Stimulated activated CD4-positive, alpha-beta T cell treated with anti-CD3 and anti-CD28 coated beads, Interleukin-2, amount 100 ng/mL, for 24 hours (primary cell): Measurements from ENCODE around the gene FAM124B.
"Not testable (repeated sequence)": the region's sequence is repeated elsewhere in the genome, so short reads cannot be mapped to it uniquely, and the experiment has no call there.

Experiments
- DNase-seq, 2 donors: peaks; one replicate each; pipeline ENCODE4 v3.0.0-alpha.2; 2020

FAM124B gene

DNA sequence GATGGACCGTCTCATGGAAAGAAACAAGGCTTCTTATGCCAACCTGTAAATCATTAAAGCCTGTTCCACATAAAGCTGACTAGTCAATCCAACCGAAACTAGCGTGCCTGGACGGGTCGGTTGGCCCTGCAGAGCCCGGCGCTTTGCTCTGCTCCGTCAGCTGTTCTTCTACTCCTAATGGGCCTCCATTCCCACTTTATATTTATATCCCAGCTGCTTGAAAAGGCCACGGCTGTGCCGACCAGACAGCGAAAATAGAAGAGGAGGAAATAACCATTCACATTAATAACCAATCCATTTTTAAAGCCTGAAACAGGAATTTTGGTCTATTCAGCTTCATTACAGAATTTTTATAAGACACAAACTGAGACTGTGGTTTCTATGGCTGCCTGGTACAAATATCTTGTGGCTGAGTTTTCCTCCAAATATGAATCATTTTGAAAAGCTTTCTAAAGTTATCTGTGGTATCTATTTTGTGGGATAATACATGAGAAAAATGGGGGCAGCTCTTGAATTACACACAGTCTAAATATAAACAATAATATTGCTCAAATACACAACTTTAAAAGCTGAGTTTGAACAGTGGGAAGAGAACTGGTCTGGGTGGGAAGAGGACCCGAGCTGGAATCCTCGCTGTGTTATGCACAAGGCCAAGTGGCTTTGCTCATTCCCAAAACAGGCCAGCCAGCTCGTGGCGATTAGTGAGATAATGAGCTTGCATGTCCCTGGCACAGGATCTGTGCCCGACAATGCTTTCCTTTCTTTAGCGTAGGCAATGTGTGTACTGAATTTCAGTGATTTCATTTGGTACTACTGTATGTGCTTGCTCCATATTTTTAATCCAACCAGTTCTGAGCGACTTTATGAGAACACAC lies 10.5 kb upstream of the FAM124B start:
- no peak for DNase-seq

DNA sequence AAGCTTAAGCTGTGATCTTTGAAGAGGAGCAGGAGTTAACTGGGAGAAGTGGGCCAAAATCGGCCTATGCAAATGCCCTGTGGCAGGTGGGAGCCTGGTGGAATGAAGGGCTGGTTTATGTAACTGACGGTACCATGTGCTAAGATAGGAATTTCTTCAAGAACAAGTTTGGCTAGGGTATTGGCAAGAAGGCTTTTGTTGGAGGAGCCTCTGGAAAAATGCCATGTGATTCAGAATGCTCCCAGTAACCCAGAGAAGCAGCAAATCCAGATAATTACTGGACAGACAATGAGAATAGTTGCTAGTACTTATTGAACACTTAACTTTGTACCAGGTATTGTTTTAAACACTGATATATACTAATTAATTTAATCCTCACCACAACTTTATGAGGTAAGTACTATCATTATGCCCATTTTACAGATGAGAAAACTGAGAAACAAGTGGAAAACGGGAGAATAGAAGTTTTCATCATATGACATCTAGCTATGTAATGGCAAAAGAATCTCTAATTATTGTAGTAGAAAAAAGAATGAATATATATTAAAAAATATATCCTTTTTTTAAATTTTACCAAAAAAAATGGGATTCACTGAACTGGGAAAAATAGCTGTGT lies 9.1 kb upstream of the FAM124B start:
- DNase-seq = no peak

DNA sequence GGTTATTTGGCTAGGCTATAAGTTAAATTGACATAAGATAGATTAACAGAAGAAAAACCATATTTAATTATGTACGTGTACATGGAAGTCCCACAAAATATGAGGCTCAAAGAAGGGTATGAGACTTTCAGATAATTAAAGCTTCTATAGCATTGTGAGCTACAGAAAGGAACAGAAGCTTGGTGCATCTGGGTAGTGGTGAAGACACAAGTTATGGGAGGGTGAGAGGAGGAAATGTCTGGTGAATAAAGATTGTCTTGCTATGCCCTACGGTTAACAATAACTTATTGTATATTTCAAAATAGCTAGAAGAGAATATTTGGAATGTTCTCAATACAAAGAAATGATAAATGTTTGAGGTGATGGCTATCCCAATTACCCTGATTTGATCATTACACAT lies 6.8 kb upstream of the FAM124B start:
- no peak for DNase-seq

GRCh38 chr2:224407241-224407701 lies 5.4 kb upstream of the FAM124B start:
- DNase-seq = no peak

DNA sequence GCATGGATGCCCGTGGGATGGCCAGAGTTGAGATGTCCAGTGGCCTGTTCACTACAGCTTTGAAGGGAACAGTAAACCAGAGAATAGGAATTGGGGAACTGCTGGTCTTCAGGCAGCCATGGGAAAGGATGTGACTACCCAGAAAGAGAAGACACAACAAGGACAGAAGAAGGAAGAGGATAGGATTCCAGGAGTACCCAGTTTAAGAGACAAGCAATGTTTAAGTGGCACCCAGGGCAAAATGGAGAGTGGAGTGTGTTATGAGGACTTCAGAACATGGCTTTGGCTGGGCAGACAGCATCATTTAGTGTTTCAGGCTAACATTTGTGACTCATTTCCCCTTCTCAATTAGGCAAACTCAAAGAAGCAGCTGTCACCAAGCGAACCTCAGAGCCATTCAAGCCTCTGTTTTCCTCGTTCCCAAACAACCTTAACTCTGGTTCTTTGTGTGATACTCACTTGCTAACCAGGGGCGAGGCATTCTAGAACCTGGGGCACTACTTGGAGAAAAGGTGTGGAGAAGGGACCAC lies 4.0 kb upstream of the FAM124B start:
- DNase-seq = no peak

- no peak for DNase-seq
These were observed 3.5 kb upstream of the FAM124B start for GRCh38 chr2:224405412-224405811.

GRCh38 chr2:224404796-224405195 lies 2.9 kb upstream of the FAM124B start:
- no peak for DNase-seq

DNA sequence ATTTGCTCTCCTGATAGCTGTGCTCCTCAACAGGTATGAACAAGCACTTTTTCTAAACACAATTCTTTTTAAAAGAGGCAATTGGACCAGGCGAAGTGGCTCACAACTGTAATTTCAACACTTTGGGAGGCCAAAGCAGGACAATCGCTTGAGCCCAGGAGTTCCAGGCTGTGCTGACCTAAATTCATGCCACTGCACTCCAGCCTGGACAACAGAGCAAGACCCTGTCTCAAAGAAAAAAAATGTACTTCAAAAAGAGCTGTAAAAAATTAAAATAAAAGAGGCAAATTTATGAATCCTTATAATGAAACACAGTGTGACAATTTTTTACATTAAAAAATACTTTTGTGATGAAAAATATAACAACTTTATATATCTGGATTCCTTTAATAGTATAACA lies 1.8 kb upstream of the FAM124B start:
- no peak for DNase-seq

- DNase-seq = peak in 1 of 2 donors; percentile 3
These were observed 848 bp downstream of the FAM124B start for GRCh38 chr2:224400886-224401632.

DNA sequence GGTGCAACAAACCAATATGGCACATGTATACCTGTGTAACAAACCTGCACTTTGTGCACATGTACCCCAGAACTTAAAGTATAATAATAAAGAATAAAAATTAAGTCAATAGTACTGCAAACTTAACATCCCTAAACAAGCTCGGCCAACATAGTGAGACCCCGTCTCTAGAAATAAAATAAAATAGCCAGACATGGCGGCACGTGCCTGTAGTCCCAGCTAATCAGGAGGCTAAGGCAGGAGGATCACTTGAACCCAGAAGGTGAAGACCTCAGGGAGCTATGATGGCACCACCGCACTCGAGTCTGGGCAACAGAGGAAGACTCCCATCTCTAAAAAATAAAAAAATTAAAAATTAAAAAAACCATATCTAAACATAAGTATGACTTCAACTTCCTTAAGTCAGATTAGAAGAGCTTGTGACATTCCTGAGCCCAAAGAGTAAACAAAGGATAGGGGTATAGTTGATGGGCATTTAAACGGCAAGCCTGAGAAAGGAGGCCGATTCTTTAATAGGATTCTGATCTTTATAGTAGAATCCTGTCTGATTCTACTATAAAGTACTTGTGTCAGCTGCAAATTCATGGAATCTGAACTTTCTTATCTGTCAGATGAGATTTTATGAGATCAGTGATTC lies 1.6 kb downstream of the FAM124B start:
- no peak for DNase-seq

- no peak for DNase-seq
These were observed 3.6 kb downstream of the FAM124B start for GRCh38 chr2:224398289-224398688.

DNA sequence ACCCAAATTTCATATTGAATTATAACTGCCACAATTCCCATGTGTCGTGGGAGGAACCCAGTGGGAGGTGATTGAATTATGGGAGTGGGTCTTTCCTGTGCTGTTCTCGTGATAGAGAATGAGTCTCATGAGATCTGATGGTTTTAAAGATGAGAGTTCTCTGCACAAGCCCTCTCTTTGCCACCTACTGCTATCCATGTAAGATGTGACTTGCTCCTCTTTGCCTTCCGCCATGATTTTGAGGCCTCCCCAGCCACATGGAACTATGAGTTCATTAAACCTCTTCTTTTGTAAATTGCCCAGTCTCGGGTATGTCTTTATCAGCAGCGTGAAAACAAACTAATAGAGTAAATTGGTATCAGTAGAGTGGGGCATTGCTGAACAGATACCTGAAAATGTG lies 4.8 kb downstream of the FAM124B start:
- DNase-seq = not testable (repeated sequence)

DNA sequence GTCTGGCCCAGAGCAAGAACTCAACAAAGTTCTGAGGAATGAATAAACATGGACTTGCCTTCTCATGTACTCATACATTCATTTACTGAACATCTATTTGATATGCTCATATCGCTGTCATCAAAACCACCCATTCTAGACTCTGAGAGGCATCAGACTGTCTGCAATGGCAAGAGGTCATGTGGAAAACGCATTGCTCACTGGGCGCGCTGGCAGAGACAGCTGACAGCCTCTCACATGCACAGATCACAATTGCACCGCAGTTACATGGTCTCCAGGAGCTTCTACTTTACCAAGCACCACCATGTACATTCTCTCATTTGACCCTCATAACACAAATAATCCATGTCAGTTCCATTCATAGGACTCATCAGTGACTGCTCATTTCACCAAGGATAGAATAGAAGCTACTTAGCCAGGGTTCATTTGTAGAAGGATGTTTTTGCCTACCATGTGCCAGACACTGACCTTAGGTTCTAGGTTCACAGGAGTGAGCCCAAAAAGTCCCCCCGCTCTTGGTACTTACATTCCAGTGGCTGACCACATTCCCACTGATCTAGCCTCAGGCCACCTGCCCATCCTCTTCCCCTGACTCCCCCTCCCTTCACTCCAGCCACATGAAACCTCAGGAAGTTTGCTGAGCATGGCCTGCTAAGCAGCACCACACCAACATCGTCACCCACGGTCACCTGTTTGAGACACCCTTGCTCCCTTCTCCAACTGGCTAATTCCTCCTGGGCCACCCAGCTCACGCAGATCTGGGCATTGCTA lies 6.1 kb downstream of the FAM124B start:
- DNase-seq = no peak

DNA sequence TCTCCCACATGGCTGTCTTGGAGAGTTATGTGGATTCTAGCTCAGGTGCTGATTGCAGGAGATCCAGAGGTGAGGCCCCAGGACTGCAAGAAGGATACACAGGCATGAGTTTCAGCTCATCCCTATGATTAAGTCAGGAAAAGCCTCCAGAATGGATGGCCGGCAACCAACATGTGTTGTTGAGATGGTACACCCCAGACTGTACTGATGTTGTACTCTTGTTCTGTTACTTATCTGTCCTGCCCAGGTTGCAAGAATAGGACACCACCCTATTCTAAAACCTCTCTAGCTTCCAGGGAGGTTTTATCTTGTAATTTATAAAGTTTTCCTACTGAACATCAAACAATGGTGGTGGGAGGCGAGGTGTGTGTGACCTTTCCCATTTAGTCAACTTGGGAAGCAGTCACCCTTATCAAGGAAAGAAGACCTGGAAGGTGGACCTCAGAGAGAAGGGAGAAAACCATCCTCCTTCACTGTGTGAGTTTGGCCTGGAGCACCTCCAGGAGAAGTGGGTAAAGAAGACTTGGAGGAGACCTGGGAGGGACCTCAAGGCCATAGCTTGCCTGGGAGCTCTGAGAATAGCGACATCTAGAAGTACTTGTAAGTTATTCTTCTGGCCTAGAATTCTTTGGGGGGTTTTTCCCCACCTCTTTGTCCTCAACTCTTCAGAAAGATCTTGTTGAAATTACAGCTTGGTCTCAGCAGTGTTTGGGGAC lies 8.6 kb downstream of the FAM124B start:
- no peak for DNase-seq

DNA sequence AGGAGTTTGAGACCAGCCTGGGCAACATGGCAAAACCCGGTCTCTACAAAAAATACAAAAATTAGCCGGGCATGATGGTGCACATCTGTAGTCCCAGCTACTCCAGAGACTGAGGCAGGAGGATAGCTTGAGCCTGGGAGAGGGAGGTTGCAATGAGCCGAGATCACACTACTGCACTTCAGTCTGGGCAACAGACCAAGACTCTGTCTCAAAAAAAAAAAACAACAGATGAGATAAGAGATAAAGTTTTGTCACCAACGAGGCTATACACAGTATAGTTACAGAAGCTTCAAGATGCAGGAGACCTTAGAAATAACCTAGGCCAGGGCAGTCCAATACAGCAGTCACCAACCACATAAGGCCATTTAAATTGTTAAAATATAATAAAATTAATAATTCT lies 9.4 kb downstream of the FAM124B start:
- no peak for DNase-seq

DNA sequence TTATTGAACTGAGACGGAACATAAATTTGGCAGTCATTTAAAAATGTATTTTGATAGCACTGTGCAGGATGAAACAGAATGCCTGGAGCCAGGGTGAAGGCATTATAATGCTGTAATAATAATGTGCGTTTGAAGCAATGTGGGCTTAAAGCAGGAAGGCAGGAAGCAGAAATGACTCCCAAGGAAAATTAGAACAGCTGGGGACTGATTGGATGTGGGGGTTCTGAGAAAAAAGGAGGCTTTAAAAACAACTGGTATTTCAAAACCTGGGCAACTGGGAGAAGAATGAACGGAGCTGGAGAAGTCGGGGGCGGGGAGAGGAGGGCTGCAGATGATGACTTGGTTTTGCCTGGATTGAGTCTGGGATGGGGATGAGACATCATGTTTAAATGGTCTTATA lies 12.6 kb downstream of the FAM124B start:
- DNase-seq = no peak

DNA sequence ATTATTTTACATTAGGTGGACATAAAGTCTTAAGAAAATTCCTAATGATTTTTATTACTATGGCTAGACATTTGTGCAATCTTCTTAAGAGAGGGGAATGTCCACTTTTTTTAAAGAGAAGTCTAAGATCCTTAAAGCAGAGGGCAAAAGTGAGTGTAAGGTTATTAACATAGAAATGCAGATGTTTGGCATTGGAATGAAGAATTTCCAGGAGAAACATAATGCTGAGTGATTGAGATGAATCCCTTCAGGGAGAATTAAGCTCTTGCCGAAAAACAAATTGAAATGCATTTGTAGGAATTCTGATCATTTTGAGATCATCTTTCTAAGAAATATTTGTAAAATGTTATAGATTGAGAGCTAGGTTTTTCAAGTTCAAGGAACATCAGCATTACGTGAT lies 15.0 kb downstream of the FAM124B start:
- no peak for DNase-seq

DNA sequence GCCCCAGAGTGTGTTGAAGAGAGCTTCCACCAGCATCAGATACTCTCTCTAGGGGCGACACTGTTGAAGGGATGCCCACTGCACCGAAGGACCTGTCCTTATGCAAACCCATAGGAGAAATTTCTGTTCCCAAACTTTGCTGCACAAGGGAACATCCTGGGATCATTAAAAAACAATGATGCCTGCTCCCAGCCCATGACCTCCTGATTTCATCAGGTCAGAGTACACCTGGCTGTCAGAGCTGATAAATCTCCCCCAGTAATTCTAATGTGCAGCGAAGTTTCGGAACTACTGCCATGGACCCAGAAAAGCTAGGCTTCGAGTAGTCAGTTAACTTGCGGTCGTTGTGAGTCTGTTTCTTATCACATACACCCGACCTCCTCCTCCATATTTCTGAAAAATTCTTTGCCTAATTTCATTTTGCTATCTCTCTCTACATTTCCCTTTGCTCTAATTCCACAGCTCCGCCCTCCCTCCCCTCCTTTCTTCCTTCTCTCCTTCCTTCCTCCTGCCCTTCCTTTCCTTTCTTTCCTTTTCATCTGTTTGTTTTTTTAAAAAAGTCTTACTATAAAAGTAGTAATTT lies 18.8 kb downstream of the FAM124B start:
- DNase-seq = no peak

- DNase-seq = not testable (repeated sequence)
These were observed 19.6 kb downstream of the FAM124B start for GRCh38 chr2:224382280-224382647.

- no peak for DNase-seq
These were observed 20.2 kb downstream of the FAM124B start for GRCh38 chr2:224381521-224382279.
